AG09309 (cell line): Measurements from ENCODE around the gene HTR1D.

ENCODE experiments used
- DNase-seq: peaks from one replicate; pipeline ENCODE4 v3.0.0-alpha.2; 2010; ENCODE audit warnings: low read depth
- H3K4me3 ChIP-seq: 2 replicates; pipeline ENCODE4 v1.5.1; 2011; ENCODE audit warnings: mild to moderate bottlenecking, low read depth, low read length, moderate library complexity; ENCODE audit not compliant: control insufficient read depth
- CTCF ChIP-seq: IDR thresholded peaks from 2 replicates; pipeline ENCODE4 v1.5.1; 2011; ENCODE audit warnings: mild to moderate bottlenecking, low read depth, low read length, inconsistent platforms; ENCODE audit not compliant: insufficient read depth, control insufficient read depth; ENCODE audit errors: missing control alignments

HTR1D gene

GRCh38 chr1:23169195-23169575 is 48.1 kb downstream of the HTR1D start:
- no peak for TF ChIP-seq CTCF
- H3K4me3 ChIP-seq: no peak overlapping the region
- DNase-seq: no peak

- H3K4me3 ChIP-seq: peak within 1 kb of the TSS; percentile 93
- DNase-seq: no peak
- no peak for TF ChIP-seq CTCF
Observed at GRCh38 chr1:23168445-23169194, 48.7 kb downstream of the HTR1D start, which contains the start of gene LUZP1. Gene LUZP1, minus strand, starts transcription at chr1:23168856.

- H3K4me3 ChIP-seq: peak overlapping the region; percentile 93
- no peak for TF ChIP-seq CTCF
- no peak for DNase-seq
Observed at GRCh38 chr1:23168079-23168444, 49.2 kb downstream of the HTR1D start.

- TF ChIP-seq CTCF: no peak
- DNase-seq: no peak
Observed at GRCh38 chr1:23167353-23168078, 49.8 kb downstream of the HTR1D start.

GRCh38 chr1:23166854-23167253 is 50.4 kb downstream of the HTR1D start:
- no peak for TF ChIP-seq CTCF
- no peak for DNase-seq
- peak overlapping the region; percentile 93 for H3K4me3 ChIP-seq

More at GRCh38 chr1:23167353-23168078, 49.8 kb downstream of the HTR1D start:
- peak overlapping the region; percentile 93 for H3K4me3 ChIP-seq

GRCh38 chr1:23163395-23163794 is 53.9 kb downstream of the HTR1D start:
- no peak overlapping the region for H3K4me3 ChIP-seq
- no peak for TF ChIP-seq CTCF
- DNase-seq: no peak
